NCI-H128 (cell line): ENCODE data around the gene MMD.

Source experiments
- DNase-seq: peaks from one replicate; lab custom pipeline; 2025; ENCODE audit not compliant: unreplicated experiment; lab: John Stamatoyannopoulos, UW

MMD gene

DNA sequence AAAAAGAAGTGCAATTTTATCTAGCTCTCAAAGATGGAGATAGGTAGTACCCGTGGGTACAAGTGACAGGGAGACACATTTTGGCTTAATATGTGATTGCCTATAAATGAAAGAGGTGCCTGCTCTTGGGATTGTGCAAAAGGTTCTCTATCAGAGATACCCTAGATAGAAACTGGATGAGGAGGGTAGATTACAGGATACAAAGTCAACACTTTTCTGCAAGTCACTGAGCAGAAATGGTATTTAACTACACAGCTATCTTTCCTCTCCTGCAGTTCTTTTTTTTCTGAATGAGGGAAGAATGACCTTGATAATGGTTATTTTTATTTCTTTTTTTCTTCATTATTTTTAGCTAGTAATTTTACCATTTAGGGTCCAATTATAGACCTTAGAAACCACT, 67.6 kb downstream of the MMD start:
- no peak for DNase-seq

DNA sequence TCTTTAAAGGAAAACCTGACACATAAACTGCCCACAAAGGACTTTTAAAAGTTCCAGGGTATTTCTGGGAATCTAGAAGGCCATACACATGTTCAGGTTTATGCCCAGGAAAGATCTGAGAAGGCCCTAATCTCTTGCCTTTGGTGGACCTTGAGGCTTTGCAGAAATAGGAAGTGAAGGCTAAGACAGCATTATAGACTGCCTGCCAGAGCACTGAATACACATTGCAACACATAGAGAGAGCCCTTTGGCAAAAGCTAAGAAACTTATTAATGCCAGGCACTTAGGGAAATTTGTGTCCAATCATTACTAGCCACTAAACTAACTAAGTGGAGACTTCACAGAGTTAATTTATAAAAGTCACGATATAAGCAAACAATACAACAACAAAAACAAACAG, 70.4 kb downstream of the MMD start:
- DNase-seq, result no peak

DNA sequence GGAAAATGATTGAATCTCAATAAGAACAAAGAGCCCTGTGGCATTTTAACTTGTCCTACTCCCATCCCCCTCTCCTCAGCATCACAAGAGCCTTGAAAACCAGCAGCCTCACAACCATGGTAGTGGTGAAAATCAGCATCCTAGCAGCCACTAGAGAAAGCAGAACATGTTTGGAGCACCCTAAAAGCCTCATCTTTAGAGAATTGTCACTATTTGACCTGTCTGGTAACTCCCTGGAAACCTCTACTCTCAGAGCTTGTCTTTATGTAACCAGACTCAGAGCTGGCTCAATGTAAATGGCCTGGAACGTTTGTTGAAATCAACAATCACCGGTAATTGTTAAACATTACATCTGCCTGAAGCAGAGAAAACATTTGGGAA, 70.8 kb downstream of the MMD start:
- no peak for DNase-seq

DNA sequence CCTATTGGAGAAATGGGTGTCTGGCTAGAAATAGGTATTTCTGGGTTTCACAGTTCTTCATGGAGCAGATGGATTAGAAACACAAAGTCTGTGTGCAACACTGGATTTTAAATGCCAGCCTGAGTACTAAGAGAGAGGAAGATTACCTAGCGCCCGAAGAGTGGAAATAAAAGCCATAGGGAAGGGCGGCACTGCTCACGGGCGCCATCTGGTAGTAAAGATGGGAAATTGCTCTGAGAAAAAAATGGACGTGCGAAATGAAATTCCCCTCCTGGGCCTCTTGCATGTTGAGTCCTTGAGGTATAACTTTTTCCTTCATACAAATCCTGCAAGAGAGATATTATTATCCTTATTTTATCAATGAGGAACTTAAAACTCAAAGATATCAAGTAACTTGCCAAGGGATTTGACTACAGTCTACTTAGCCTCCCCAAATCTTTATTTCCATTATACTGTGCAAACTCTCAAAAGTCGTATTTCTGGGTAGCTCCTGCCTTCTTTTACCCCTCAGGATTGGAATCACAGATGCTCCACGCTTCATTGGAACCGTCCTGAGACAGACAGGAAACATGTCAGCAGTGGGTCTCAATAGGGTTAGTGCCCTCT, 72.8 kb downstream of the MMD start:
- DNase-seq, result peak; percentile 8

DNA sequence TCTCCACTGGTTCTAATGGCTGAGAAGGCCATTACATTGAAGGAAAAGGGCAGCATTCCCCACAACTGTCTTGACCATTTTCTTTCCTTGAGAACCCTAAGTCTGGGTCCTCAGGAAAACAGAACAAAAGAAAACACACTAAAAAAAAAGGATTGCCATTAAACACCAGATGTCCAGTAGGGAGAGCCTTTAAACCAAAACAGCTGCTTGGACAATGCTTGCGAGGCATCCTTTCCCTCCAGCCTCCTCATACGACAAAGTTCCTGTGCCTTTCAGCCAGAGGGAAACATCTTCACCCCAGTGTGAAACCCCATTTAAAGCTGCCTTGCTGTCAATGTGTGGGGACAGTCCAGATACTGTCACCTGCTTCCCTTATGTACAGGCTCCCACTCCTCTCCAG, 74.3 kb downstream of the MMD start:
- no peak for DNase-seq

DNA sequence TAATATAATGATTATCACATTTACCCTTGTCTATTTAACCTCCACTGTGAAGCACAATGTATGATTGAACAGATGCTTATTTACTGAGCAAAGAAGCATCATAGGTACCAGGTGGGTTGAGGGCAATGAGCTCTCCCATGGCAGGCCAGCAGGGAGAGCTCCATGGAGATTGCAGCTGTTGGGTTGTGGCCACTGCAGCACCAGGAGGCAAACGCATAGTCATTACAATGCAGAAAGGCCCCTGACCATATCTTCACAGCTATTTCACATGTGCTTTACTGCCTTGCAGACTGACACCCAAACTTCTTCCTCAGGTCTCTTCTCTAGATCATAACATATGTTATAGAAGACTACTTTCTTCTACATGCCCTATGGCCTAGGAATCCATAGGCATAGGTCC, 75.0 kb downstream of the MMD start:
- DNase-seq, result no peak

DNA sequence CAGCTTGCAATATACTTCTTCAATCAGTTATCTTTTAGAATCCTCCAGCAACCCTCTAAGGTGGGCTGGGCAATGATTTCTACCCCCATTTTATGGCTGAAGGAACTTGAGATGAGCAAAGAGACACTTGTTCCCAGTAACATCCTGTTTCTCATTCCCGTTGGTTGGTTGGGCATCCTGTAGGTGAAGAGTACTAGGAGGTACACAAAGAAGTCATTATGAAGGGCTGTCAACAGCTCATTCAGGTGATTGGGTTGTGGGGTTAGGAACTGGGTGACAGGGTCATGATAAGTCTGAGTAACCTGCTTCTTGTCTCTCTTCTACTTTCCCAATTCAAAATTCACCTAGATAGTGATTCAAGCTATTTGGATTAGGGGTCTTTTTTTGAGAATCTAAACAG, 76.5 kb downstream of the MMD start:
- DNase-seq, result no peak

DNA sequence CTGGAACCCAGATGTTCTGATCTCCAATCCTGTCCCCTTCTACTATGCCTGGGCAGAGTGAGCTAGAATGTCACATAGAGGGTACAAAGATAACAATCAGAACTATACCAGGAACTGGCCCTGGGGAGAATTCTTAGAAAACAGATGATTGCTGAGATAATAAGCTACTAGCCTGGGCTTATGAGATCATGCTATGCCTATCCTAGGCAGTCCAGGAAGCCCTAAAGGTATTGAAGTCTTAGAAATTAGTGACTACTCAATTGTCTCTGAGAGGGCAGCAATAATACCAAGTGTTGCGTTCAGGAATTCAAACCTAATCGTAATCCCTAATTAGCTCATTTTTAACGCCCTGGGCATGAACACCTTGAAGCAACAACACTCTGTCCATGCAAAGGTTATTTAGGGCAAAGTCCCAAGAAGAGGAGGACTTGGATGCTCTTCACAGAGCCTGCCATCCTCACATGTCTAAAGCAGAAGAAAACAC, 77.1 kb downstream of the MMD start:
- DNase-seq, result no peak

DNA sequence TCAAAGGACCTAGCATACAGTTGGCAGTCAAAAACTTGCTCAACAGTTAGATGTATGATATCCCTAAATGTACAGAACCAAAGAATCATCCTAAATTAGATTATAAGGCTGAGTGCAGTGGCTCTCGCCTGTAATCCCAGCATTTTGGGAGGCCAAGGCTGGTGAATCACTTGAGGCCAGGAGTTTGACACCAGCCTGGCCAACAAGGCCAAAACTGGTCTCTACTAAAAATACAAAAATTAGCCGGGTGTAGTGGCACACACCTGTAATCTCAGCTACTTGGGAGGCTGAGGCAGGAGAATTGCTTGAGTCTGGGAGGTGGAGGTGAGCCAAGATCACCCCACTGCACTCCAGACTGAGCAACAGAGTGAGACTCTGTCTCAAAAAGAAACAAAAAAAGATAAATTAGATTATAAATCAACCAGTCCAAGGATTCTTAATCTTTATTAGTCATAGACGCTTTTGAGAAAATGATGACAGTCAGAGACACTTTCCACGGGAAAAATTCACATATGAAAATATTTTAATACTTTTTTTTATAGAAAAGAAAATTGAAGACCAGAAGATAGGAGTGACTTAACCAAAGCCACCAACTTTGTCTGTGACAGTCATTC, 77.6 kb downstream of the MMD start:
- no peak for DNase-seq

DNA sequence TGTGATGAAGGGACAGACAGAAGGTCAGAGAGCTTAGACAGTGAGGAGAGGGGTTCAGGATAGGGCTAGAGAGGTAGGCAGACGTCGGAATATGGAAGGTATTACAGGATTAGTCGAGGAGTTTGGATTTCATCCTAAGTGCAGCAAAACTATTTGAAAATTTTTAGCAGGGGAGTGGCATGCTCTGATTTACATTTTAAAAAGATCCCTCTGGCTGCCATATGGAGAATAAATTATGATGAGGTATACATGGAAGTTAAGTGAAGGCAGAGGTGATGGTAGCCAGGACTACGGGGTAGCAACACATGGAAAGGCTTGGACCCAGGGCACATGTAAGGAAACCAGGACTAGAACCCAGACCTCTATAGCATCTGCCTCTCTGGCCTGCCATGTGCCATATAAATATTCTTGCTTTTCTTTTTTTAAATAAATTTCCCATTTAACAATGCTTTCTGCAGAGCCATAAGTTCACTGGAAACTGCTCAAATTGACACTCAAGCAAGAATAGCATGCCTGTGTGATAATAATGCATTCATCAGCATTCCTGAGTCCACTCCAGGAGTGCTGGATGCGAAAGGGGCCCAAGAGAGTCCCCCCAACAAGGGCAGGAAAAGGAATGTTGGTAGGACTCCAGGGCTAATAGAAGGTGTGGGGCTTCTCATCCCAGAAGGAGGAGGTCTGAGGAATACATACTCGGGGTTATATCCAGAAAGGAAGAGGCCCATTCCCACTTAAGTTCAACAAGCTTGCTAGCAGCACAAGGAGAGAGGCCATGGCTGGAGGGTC, 78.6 kb downstream of the MMD start:
- no peak for DNase-seq
